Tibial nerve (tissue), 4 donors: ENCODE measurements around the gene PKN2. TPM values are rescaled to one million over a fixed set of nuclear protein-coding genes. Genes with fewer than 3 reads are reported as not detected.

Source experiments
- DNase-seq, 2 donors: peaks; one replicate each; pipeline ENCODE4 v3.0.0-alpha.2; 2019; ENCODE audit warnings: low spot score in 2 of 2
- H3K27ac ChIP-seq, 4 donors: fragments of 200-600 bp; sonication (generic) in 3 of 4; one replicate each; pipeline ENCODE4 v1.5.1; 2017 to 2019; ENCODE audit warnings: mild to moderate bottlenecking in 1 of 4
- H3K27me3 ChIP-seq, 2 donors: fragments of 200-600 bp; sonication (generic) in 1 of 2; one replicate each; pipeline versions ENCODE4 v1.5.1 to v1.6.0; 2017 to 2019
- H3K36me3 ChIP-seq, 3 donors: fragments of 200-600 bp; sonication (generic); one replicate each; pipeline ENCODE4 v1.5.1; 2018 to 2019
- H3K4me1 ChIP-seq, 4 donors: fragments of 200-600 bp; sonication (generic) in 3 of 4; one replicate each; pipeline ENCODE4 v1.5.1; 2017 to 2019
- H3K4me3 ChIP-seq, 4 donors: fragments of 200-600 bp; sonication (generic) in 3 of 4; one replicate each; pipeline ENCODE4 v1.5.1; 2017 to 2019; ENCODE audit warnings: mild to moderate bottlenecking in 1 of 4, moderate library complexity in 1 of 4
- H3K9me3 ChIP-seq, 4 donors: fragments of 200-600 bp; sonication (generic) in 3 of 4; one replicate each; pipeline ENCODE4 v1.5.1; 2017 to 2019
- CTCF ChIP-seq, 5 experiments: fragments of 200-600 bp in 3 of 5; fragments of 450-650 bp in 2 of 5; sonication (generic) in 3 of 5; IDR thresholded peaks; one replicate each; pipeline ENCODE4 v1.5.1; 2016 to 2019; ENCODE audit warnings: antibody characterized with exemption in 5 of 5, mild to moderate bottlenecking in 3 of 5, moderate library complexity in 2 of 5
- EP300 ChIP-seq, 2 donors: sonication (generic); formaldehyde crosslinking; IDR thresholded peaks; one replicate each; pipeline ENCODE4 v1.6.1; 2017; ENCODE audit warnings: antibody characterized with exemption in 2 of 2, mild to moderate bottlenecking in 1 of 2
- POLR2A ChIP-seq, 2 donors: fragments of 450-650 bp; IDR thresholded peaks; one replicate each; pipeline ENCODE4 v1.6.1; 2017; ENCODE audit warnings: antibody characterized with exemption in 2 of 2, mild to moderate bottlenecking in 2 of 2, moderate library complexity in 2 of 2
- WGBS, 2 donors: methylation state at CpG; one replicate each; pipeline ENCODE4 v1.1.5; 2018; 5-methylcytosine and 5-hydroxymethylcytosine counted together
- total RNA-seq, 4 donors: library from RNA; depleted of rRNA; stranded (reverse); fragments of >200 nt; gene quantifications; one replicate each; pipeline ENCODE4 v1.1.0, GENCODE V29; 2016

The PKN2 gene
- total RNA-seq, 4 donors from 2014 or later, result 36.3 to 65.9 (median 50.1) TPM

- H3K27ac ChIP-seq, result no peak overlapping the region
- H3K9me3 ChIP-seq, result peaks cover 0 to 28% (median 1%) of the 10 kb centered on the region in 4 donors
- H3K27me3 ChIP-seq, result no peaks in the 10 kb centered on the region
- H3K4me1 ChIP-seq, result peaks cover 0 to 18% (median 0%) of the 10 kb centered on the region in 4 donors
- no peak for DNase-seq
- no peak overlapping the region for H3K4me3 ChIP-seq
- peaks cover 0 to 17% (median 0%) of the 10 kb centered on the region in 3 donors for H3K36me3 ChIP-seq
- TF ChIP-seq CTCF (IDR thresholded peaks at IDR 0.05), result no peak
- no peak for TF ChIP-seq POLR2A (IDR thresholded peaks at IDR 0.05)
- TF ChIP-seq EP300 (IDR thresholded peaks at IDR 0.05), result no peak
- WGBS, 2 donors, result 95 to 100% methylated on average over 3 of the region's 3 CpGs
These were observed 53.4 kb downstream of the PKN2 start for GRCh38 chr1:88737338-88737927.

- no peak overlapping the region for H3K4me3 ChIP-seq
- no peaks in the 10 kb centered on the region for H3K27me3 ChIP-seq
- WGBS, 2 donors, result 34 to 42% methylated on average over 3 of the region's 3 CpGs
- peaks cover 0 to 18% (median 0%) of the 10 kb centered on the region in 4 donors for H3K4me1 ChIP-seq
- TF ChIP-seq CTCF (IDR thresholded peaks at IDR 0.05) (no peak), EP300 (IDR thresholded peaks at IDR 0.05) (no peak), POLR2A (IDR thresholded peaks at IDR 0.05) (no peak)
- no peak overlapping the region for H3K27ac ChIP-seq
- H3K9me3 ChIP-seq, result peaks cover 0 to 9% (median 1%) of the 10 kb centered on the region in 4 donors
- H3K36me3 ChIP-seq, result peaks cover 0 to 27% (median 0%) of the 10 kb centered on the region in 3 donors
- DNase-seq, result no peak
These were observed 56.7 kb downstream of the PKN2 start for GRCh38 chr1:88740784-88741183.

GRCh38 chr1:88741413-88741812 lies 57.3 kb downstream of the PKN2 start:
- Histone ChIP-seq H3K27me3 (no peaks in the 10 kb centered on the region), H3K27ac (no peak overlapping the region), H3K36me3 (peaks cover 0 to 33% (median 0%) of the 10 kb centered on the region in 3 donors), H3K4me1 (peaks cover 0 to 18% (median 0%) of the 10 kb centered on the region in 4 donors), H3K4me3 (no peak overlapping the region), H3K9me3 (peaks cover 0 to 3% (median 0%) of the 10 kb centered on the region in 4 donors)
- DNase-seq, result no peak
- TF ChIP-seq POLR2A (IDR thresholded peaks at IDR 0.05) (no peak), EP300 (IDR thresholded peaks at IDR 0.05) (no peak), CTCF (IDR thresholded peaks at IDR 0.05) (no peak)
- 47 to 48% methylated on average over 2 of the region's 2 CpGs for WGBS, 2 donors

- WGBS, 2 donors, result 72 to 77% methylated on average over 6 of the region's 6 CpGs
- TF ChIP-seq CTCF (IDR thresholded peaks at IDR 0.05) (no peak), POLR2A (IDR thresholded peaks at IDR 0.05) (no peak), EP300 (IDR thresholded peaks at IDR 0.05) (no peak)
- no peak overlapping the region for H3K27ac ChIP-seq
These were observed 58.5 kb downstream of the PKN2 start for GRCh38 chr1:88742531-88742930.

GRCh38 chr1:88744142-88744541 lies 60.1 kb downstream of the PKN2 start:
- H3K36me3 ChIP-seq, result peaks cover 0 to 22% (median 0%) of the 10 kb centered on the region in 3 donors
- H3K4me1 ChIP-seq, result peaks cover 0 to 18% (median 0%) of the 10 kb centered on the region in 4 donors
- WGBS, 2 donors, result 95% methylated on average over 3 of the region's 3 CpGs
- H3K27me3 ChIP-seq, result no peaks in the 10 kb centered on the region
- TF ChIP-seq POLR2A (IDR thresholded peaks at IDR 0.05) (no peak), EP300 (IDR thresholded peaks at IDR 0.05) (no peak), CTCF (IDR thresholded peaks at IDR 0.05) (no peak)
- DNase-seq, result no peak
- no peak overlapping the region for H3K4me3 ChIP-seq
- H3K9me3 ChIP-seq, result no peaks in the 10 kb centered on the region
- no peak overlapping the region for H3K27ac ChIP-seq

More at GRCh38 chr1:88742531-88742930, 58.5 kb downstream of the PKN2 start:
- Histone ChIP-seq H3K27me3 (no peaks in the 10 kb centered on the region), H3K4me3 (no peak overlapping the region), H3K9me3 (no peaks in the 10 kb centered on the region), H3K4me1 (peaks cover 0 to 18% (median 0%) of the 10 kb centered on the region in 4 donors), H3K36me3 (peaks cover 0 to 24% (median 0%) of the 10 kb centered on the region in 3 donors)
- no peak for DNase-seq
